Psoas muscle (tissue), 8 donors: ENCODE results near the gene LRFN2. TPM values are rescaled to one million over a fixed set of nuclear protein-coding genes. Genes with fewer than 3 reads are reported as not detected.

Experiments
- ATAC-seq, 4 donors: fragments of 200-7000 bp; cut with Tn5 transposase; one replicate each; pipeline ENCODE4 v1.9.1; 2020; ENCODE audit warnings: moderate library complexity in 3 of 4, mild to moderate bottlenecking in 2 of 4
- DNase-seq, 2 donors: peaks; one replicate each; pipeline ENCODE4 v3.0.0-alpha.2; 2020
- H3K27ac ChIP-seq: fragments of 200-600 bp; one replicate; pipeline ENCODE4 v1.8.0; 2022
- H3K27me3 ChIP-seq, 3 donors: fragments of 200-600 bp in 1 of 3; one replicate each; pipeline versions ENCODE4 v1.6.1 to v1.8.0; 2013 to 2022; ENCODE audit warnings: low read length in 2 of 3, mild to moderate bottlenecking in 2 of 3, moderate library complexity in 1 of 3; ENCODE audit not compliant: insufficient read depth in 3 of 3
- H3K36me3 ChIP-seq, 2 donors: fragments of 200-600 bp in 1 of 2; one replicate each; pipeline versions ENCODE4 v1.6.1 to v1.8.0; 2013 to 2022; ENCODE audit warnings: low read depth in 1 of 2, mild to moderate bottlenecking in 1 of 2, moderate library complexity in 1 of 2; ENCODE audit not compliant: insufficient read depth in 1 of 2
- H3K4me1 ChIP-seq: fragments of 200-600 bp; one replicate; pipeline ENCODE4 v1.8.0; 2022
- H3K4me3 ChIP-seq: fragments of 200-600 bp; one replicate; pipeline ENCODE4 v1.8.0; 2022; ENCODE audit warnings: mild to moderate bottlenecking
- H3K9me3 ChIP-seq: fragments of 200-600 bp; one replicate; pipeline ENCODE4 v1.8.0; 2022
- WGBS, 3 donors: extraction: QIAGEN DNeasy Blood & Tissue Kit; methylation state at CpG; one replicate each; pipeline versions ENCODE4 v1.1.6 to v1.1.7; 2013; 5-methylcytosine and 5-hydroxymethylcytosine counted together
- intact Hi-C, 2 donors: fragments of 100-400 bp; cut with DNase I; formaldehyde crosslinking; loops; one replicate each; pipeline versions ENCODE4 v1.11.0 to v1.14.2; 2022
- polyA plus RNA-seq, 3 donors: library from polyadenylated mRNA; stranded (reverse); fragments of 200-250 nt; gene quantifications; one replicate each; pipeline ENCODE4 v1.2.3, GENCODE V29; 2013
- total RNA-seq, 4 donors: library from RNA; stranded (reverse); fragmentation: NEBNext Ultra II Directional in 2 of 4; extraction: Animal tissue kit (Norgen Biotek cat#: 25700) in 2 of 4; gene quantifications; one replicate each; pipeline versions ENCODE4 v1.2.1 to v1.2.4, GENCODE V29; 2021 to 2023
- TF ChIP-seq, protein P1 (sequence below): fragments of 200-600 bp; IDR thresholded peaks from one replicate; pipeline ENCODE4 v1.8.0; 2022; ENCODE audit warnings: antibody characterized with exemption
- donor health status: healthy with polysubstance abuse.
- donor health status: DM: no; HTN: no; CAD: no; lungs with moderate emphysema.
- donor health status: Bipolar disorder and iron deficiency.
- donor health status: healthy.
- donor health status: DM: yes; HTN: yes; CAD: no.
- donor health status: DM: no; HTN: no; CAD: no.
- donor health status: DM: no; HTN: no; CAD: no.
- donor health status: DM: yes; HTN: yes; CAD: no.

The LRFN2 gene
- total and polyA plus RNA-seq, 7 donors = 0.06 TPM; not detected in 6

DNA sequence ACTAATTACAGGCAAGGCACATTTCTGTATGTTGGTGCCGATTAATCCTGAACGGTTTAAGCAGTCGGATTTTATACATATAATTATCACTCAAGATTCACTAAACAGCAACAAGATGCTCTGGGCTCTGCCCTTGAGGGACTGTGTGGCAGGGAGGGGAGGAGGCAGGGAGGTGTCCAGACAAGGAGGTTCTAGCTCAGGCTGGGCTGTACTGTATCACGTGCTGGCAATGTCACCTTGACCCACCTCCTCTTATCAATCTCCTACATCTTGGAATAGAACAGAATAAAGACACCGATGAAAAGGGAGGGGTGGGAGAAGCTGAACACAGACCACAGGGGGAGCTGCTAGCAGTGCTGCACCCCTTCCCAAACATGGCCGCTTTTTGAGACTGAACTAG lies 65.7 kb downstream of the LRFN2 start:
- ATAC-seq (no peak), DNase-seq (no peak)
- intact Hi-C loops = no loop called here
- H3K4me1 ChIP-seq = no peaks in the 10 kb centered on the region
- H3K36me3 ChIP-seq = no peaks in the 10 kb centered on the region
- H3K4me3 ChIP-seq = no peak overlapping the region
- H3K9me3 ChIP-seq = no peaks in the 10 kb centered on the region
- no peaks in the 10 kb centered on the region for H3K27me3 ChIP-seq
- no peak overlapping the region for H3K27ac ChIP-seq
- TF ChIP-seq, protein P1, sequence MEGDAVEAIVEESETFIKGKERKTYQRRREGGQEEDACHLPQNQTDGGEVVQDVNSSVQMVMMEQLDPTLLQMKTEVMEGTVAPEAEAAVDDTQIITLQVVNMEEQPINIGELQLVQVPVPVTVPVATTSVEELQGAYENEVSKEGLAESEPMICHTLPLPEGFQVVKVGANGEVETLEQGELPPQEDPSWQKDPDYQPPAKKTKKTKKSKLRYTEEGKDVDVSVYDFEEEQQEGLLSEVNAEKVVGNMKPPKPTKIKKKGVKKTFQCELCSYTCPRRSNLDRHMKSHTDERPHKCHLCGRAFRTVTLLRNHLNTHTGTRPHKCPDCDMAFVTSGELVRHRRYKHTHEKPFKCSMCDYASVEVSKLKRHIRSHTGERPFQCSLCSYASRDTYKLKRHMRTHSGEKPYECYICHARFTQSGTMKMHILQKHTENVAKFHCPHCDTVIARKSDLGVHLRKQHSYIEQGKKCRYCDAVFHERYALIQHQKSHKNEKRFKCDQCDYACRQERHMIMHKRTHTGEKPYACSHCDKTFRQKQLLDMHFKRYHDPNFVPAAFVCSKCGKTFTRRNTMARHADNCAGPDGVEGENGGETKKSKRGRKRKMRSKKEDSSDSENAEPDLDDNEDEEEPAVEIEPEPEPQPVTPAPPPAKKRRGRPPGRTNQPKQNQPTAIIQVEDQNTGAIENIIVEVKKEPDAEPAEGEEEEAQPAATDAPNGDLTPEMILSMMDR = no peak
- WGBS, 3 donors = 81 to 91% (median 83%) methylated on average over 6 of the region's 6 CpGs

DNA sequence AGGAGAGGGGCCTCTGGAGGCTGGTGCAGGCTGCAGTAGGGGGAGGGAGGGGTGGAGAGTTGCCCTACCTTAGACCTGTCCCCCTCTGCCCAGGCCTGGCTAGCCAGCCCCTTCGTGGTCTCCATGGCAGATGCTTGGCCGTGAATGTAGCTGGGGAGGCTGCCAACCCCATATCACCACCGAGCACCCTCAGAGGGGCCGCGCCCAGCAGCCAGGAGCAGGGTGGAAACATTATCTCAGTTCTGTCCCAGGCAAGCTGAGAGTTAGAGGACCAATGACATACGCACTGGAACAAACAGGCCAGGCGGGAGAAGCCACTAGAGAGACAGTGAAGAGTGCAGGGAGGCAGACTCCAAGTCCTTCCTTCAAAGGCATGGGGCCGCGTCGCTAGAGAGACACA lies 66.5 kb downstream of the LRFN2 start:
- Histone ChIP-seq H3K4me1 (no peaks in the 10 kb centered on the region), H3K27ac (no peak overlapping the region), H3K9me3 (no peaks in the 10 kb centered on the region), H3K36me3 (no peaks in the 10 kb centered on the region), H3K4me3 (no peak overlapping the region), H3K27me3 (no peaks in the 10 kb centered on the region)
- DNase-seq (no peak), ATAC-seq (no peak)
- WGBS, 3 donors = 29 to 57% (median 41%) methylated on average over 10 of the region's 10 CpGs
- TF ChIP-seq, protein P1 = no peak
- intact Hi-C loops = no loop called here

DNA sequence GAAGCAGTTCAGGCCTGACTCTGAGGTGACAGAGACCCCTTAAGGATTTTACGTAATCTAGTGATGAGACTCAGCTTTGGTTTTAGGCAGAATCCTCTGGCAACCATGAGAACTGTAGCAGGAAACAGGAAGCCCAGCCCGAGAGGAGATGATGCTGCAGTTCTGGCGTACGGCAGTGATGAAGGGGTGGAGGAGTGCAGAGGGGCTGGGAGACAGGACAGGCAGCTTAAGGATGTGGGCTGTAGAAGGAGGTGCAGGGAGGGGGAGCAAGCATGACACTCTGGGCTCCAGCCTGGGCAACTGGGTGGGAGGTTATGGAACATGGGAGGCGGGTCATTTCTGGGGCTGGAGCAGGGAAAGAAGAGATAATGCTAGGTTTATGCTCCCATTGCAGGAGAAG lies 67.1 kb downstream of the LRFN2 start:
- WGBS, 3 donors = 66 to 83% (median 75%) methylated on average over 5 of the region's 5 CpGs
- ATAC-seq = no peak
- Histone ChIP-seq H3K4me3 (no peak overlapping the region), H3K4me1 (no peaks in the 10 kb centered on the region), H3K27me3 (no peaks in the 10 kb centered on the region), H3K36me3 (no peaks in the 10 kb centered on the region), H3K9me3 (no peaks in the 10 kb centered on the region), H3K27ac (no peak overlapping the region)
- intact Hi-C loops = no loop called here
- TF ChIP-seq, protein P1 = no peak
- DNase-seq = no peak

DNA sequence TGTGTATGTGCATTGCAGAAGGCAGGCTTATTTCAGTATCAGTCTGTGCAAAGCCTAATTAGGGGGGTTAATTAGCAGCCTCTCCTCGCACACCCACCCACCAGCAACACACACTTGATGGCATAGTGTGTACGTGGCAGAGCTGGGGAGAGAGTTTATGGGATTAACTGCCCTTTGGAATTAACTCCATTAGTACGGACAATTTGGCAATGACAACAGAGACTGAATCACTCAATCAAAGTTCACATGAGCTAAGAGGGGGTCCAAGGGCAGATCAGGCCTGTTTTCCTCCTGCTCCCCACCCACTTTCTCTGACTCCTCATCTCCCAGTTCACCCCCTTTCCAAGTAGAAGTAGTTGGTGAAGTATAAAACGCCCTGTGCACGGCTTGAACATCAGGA lies 69.5 kb downstream of the LRFN2 start:
- no peak for DNase-seq
- intact Hi-C loops = no loop called here

DNA sequence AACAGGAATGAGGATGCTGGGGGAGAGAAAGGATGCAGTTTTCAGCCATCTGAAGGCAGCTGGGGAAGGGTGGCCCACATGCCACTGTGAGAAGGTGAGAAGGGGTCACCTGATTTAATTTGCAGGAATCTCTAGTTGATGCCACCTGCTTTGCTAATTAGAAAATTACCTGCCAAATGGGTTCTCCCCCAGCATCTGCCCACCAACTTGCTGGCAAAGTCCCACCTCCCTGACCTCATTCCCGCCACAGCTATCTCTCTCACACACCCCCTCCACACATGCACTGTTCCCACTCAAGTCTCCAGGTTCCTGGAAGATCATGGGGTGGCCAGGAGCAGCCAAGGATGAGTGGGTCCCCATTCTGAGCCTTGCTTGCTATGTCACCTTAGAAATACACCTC lies 70.7 kb downstream of the LRFN2 start:
- H3K36me3 ChIP-seq = no peaks in the 10 kb centered on the region
- no peak for ATAC-seq
- WGBS, 3 donors = 97 to 100% (median 100%) methylated on average over 1 of the region's 1 CpG

More for the DNA sequence above, 69.5 kb downstream of the LRFN2 start:
- no peaks in the 10 kb centered on the region for H3K27me3 ChIP-seq
- H3K4me1 ChIP-seq = no peaks in the 10 kb centered on the region
- H3K36me3 ChIP-seq = no peaks in the 10 kb centered on the region
- TF ChIP-seq, protein P1 = no peak
- no peak overlapping the region for H3K4me3 ChIP-seq
- ATAC-seq = no peak
- WGBS, 3 donors = 72 to 82% (median 80%) methylated on average over 5 of the region's 5 CpGs
- H3K9me3 ChIP-seq = no peaks in the 10 kb centered on the region
- H3K27ac ChIP-seq = no peak overlapping the region

More for the DNA sequence above, 70.7 kb downstream of the LRFN2 start:
- no peak overlapping the region for H3K4me3 ChIP-seq
- H3K27me3 ChIP-seq = no peaks in the 10 kb centered on the region
- TF ChIP-seq, protein P1 = no peak
- no peak overlapping the region for H3K27ac ChIP-seq
- no peak for DNase-seq
- no peaks in the 10 kb centered on the region for H3K4me1 ChIP-seq
- no peaks in the 10 kb centered on the region for H3K9me3 ChIP-seq
- intact Hi-C loops = no loop called here
